K562 (cell line): ENCODE measurements around the gene FASTKD2. TPM values are rescaled to one million over a fixed set of nuclear protein-coding genes. Genes with fewer than 3 reads are reported as not detected.
A peak's percentile ranks its signal among the peaks of the same experiment; 100 is the strongest.

Experiments
- ATAC-seq: fragments of 200-7000 bp; cut with Tn5 transposase; 3 replicates; pipeline ENCODE4 v1.9.1; 2020; ENCODE audit warnings: moderate library complexity
- BruUV-seq: library from RNA; stranded (reverse); fragments of 400-500 nt; replicated peaks from 2 replicates; lab custom pipeline; 2021; lab: Mats Ljungman, UMichigan
- CTCF ChIA-PET: fragments of 300-600 bp; formaldehyde crosslinking; extraction: SDS; loops from one replicate; lab custom pipeline; 2021; ENCODE audit warnings: low intra/inter-chr PET ratio; lab: Yijun Ruan, JAX
- POLR2A ChIA-PET: fragments of 300-600, 350-650 bp; sonication (Branson Sonifier 250); formaldehyde crosslinking; extraction: SDS; loops from one replicate; lab custom pipeline; 2021; ENCODE audit warnings: antibody characterized with exemption, inconsistent platforms; lab: Yijun Ruan, JAX
- DNase-seq, 4 experiments: peaks; one replicate each; pipeline versions ENCODE4 v3.0.0 to v3.0.0-alpha.2; 2011 to 2018; ENCODE audit warnings: low spot score in 3 of 4, mixed read lengths in 3 of 4; ENCODE audit errors: extremely low read depth in 1 of 4
- FAIRE-seq: peaks from 2 replicates; lab custom pipeline; 2011; peaks lifted over from hg19 to GRCh38; lab: Jason Lieb, UNC
- H2AFZ ChIP-seq: 2 replicates; pipeline ENCODE4 v1.6.0; 2011; ENCODE audit warnings: low read depth, low read length, control low read depth, inconsistent platforms
- H3K27ac ChIP-seq: fragments of 200-600 bp; 3 replicates; pipeline ENCODE4 v1.8.0; 2011; ENCODE audit warnings: low read depth, mild to moderate bottlenecking, control low read depth, inconsistent platforms, low read length, moderate library complexity, mixed read lengths; ENCODE audit errors: extremely low read depth
- H3K27me3 ChIP-seq, 2 experiments: fragments of 300-600 bp in 1 of 2; 2 replicates in 1 of 2; 3 replicates in 1 of 2; pipeline versions ENCODE4 v1.6.0 to v1.8.0; 2011; ENCODE audit warnings: inconsistent platforms in 2 of 2, low read length in 2 of 2, mild to moderate bottlenecking in 1 of 2, mixed read lengths in 1 of 2, moderate library complexity in 1 of 2; ENCODE audit not compliant: control insufficient read depth in 2 of 2, insufficient read depth in 2 of 2
- H3K36me3 ChIP-seq: fragments of 300-600 bp; 3 replicates; pipeline ENCODE4 v1.8.0; 2011; ENCODE audit warnings: mild to moderate bottlenecking, low read length, inconsistent platforms; ENCODE audit not compliant: control insufficient read depth, insufficient read depth
- H3K4me1 ChIP-seq, 2 experiments: fragments of 200-600 bp in 1 of 2; replicated peaks in 1 of 2; 2 replicates in 1 of 2; 3 replicates in 1 of 2; pipeline versions ENCODE4 v1.5.1 to v1.8.0; 2011; ENCODE audit warnings: inconsistent platforms in 2 of 2, low read length in 2 of 2, mild to moderate bottlenecking in 1 of 2, mixed read lengths in 1 of 2, moderate library complexity in 1 of 2; ENCODE audit not compliant: control insufficient read depth in 2 of 2, insufficient read depth in 2 of 2
- H3K4me2 ChIP-seq: 2 replicates; pipeline ENCODE4 v1.6.1; 2011; ENCODE audit warnings: low read length, control low read depth, inconsistent platforms, mixed read lengths; ENCODE audit not compliant: insufficient read depth
- H3K4me3 ChIP-seq: fragments of 200-600 bp; sonication (generic), shearing (Covaris generic); 2 replicates; pipeline ENCODE4 v1.5.1; 2016; ENCODE audit warnings: control low read depth, inconsistent platforms
- H3K79me2 ChIP-seq: fragments of 200-600 bp; 3 replicates; pipeline ENCODE4 v1.8.0; 2011; ENCODE audit warnings: low read length, inconsistent platforms; ENCODE audit not compliant: control insufficient read depth, insufficient read depth
- H3K9ac ChIP-seq, 2 experiments: 2 replicates each; pipeline versions ENCODE4 v1.6.0 to v1.6.1; 2011; ENCODE audit warnings: low read depth in 2 of 2, low read length in 2 of 2, control low read depth in 1 of 2, inconsistent platforms in 1 of 2, mild to moderate bottlenecking in 1 of 2, mixed read lengths in 1 of 2; ENCODE audit not compliant: insufficient read depth in 1 of 2
- H3K9me1 ChIP-seq: one replicate; pipeline ENCODE4 v1.6.0; 2011; ENCODE audit warnings: inconsistent platforms, mild to moderate bottlenecking, low read length, moderate library complexity; ENCODE audit not compliant: control insufficient read depth, insufficient read depth
- H3K9me3 ChIP-seq: replicated peaks from 2 replicates; pipeline ENCODE4 v1.5.1; 2011; ENCODE audit warnings: low read depth, low read length, inconsistent platforms; ENCODE audit not compliant: control insufficient read depth, insufficient read depth
- H4K20me1 ChIP-seq: replicated peaks from 2 replicates; pipeline ENCODE4 v1.6.1; 2011; ENCODE audit warnings: low read length, inconsistent platforms, mixed read lengths; ENCODE audit not compliant: control insufficient read depth, insufficient read depth
- ADNP ChIP-seq: fragments of 200-800 bp; sonication (Bioruptor generic); IDR thresholded peaks from 2 replicates; pipeline ENCODE4 v1.6.1; 2016; ENCODE audit warnings: missing genetic modification characterization, missing compliant biosample characterization
- CSDE1 ChIP-seq, 2 experiments: fragments of 450-650 bp; IDR thresholded peaks; 2 replicates each; pipeline ENCODE4 v1.6.1; 2016; ENCODE audit warnings: mild to moderate bottlenecking in 1 of 2
- E2F1 ChIP-seq: sonication (generic); formaldehyde crosslinking; IDR thresholded peaks from 2 replicates; pipeline ENCODE4 v1.8.1; 2023; ENCODE audit warnings: mild to moderate bottlenecking, missing genetic modification reagents, moderate library complexity
- EZH2 ChIP-seq: IDR thresholded peaks from 2 replicates; pipeline ENCODE4 v1.6.1; 2012; ENCODE audit warnings: low read depth, mild to moderate bottlenecking, inconsistent platforms, low read length, borderline replicate concordance
- LCOR ChIP-seq: sonication (generic); formaldehyde crosslinking; IDR thresholded peaks from 2 replicates; pipeline ENCODE4 v1.8.0; 2022; ENCODE audit warnings: mild to moderate bottlenecking, missing genetic modification reagents
- POLR2AphosphoS2 ChIP-seq: IDR thresholded peaks from 2 replicates; pipeline ENCODE4 v1.6.1; 2012; ENCODE audit warnings: low read length, improper control_type of control experiment
- ZBTB34 ChIP-seq: fragments of 250-450 bp; sonication (Bioruptor Pico); IDR thresholded peaks from 2 replicates; pipeline ENCODE4 v1.8.0; 2021; ENCODE audit warnings: mild to moderate bottlenecking, moderate library complexity
- ZNF217 ChIP-seq: sonication (generic); formaldehyde crosslinking; IDR thresholded peaks from 2 replicates; pipeline ENCODE4 v1.8.0; 2022; ENCODE audit warnings: mild to moderate bottlenecking, missing genetic modification reagents
- WGBS: fragments of 100-300 bp; shearing (Covaris generic); methylation state at CpG from one replicate; pipeline ENCODE4 v1.1.6; 2016; ENCODE audit warnings: low coverage, mixed read lengths; ENCODE audit not compliant: insufficient coverage; ENCODE audit errors: missing lambda C conversion rate; 5-methylcytosine and 5-hydroxymethylcytosine counted together
- in situ Hi-C: fragments of 300-500 bp; cut with MboI; formaldehyde crosslinking; loops from 4 replicates; pipeline ENCODE4 v1.15.0; 2018; ENCODE audit warnings: inconsistent platforms, mixed read lengths
- intact Hi-C: fragments of 100-400 bp; cut with micrococcal nuclease; formaldehyde crosslinking; loops from 2 replicates; pipeline ENCODE4 v1.14.2; 2022
- polyA plus RNA-seq, 8 experiments: library from polyadenylated mRNA; depleted of rRNA in 4 of 8; stranded (reverse) in 5 of 8; unstranded in 3 of 8; fragments of >200 nt; fragmentation: Nextera tagmentation in 2 of 8; fragmentation: Illumina TruSeq in 1 of 8; extraction: Ambion mirVana in 2 of 8; extraction: Trizol in 1 of 8; gene quantifications; 2 replicates each; pipeline versions ENCODE4 v1.2.1 to v1.2.3, GENCODE V29; 2011 to 2014; ENCODE audit warnings: inconsistent platforms in 1 of 8, missing spikeins in 1 of 8
- total RNA-seq, 7 experiments: library from RNA; depleted of rRNA in 6 of 7; stranded (reverse); fragments of >200 nt in 6 of 7; fragmentation: Illumina TruSeq in 2 of 7; extraction: Trizol in 2 of 7; gene quantifications; 2 replicates each; pipeline versions ENCODE4 v1.2.1 to v1.2.3, GENCODE V29; 2011 to 2021; ENCODE audit warnings: low replicate concordance in 1 of 7

FASTKD2 gene
- total and polyA plus RNA-seq, 9 of the 15 experiments (the other 6 are each of a cell fraction or from before 2014, with no cell fraction given): 20.8 to 90.6 (median 39.1) TPM

- H3K9ac ChIP-seq: peak overlapping the region; percentile 91 to 94
- no peak for TF ChIP-seq ZBTB34 (CRISPR knock-in tag)
- TF ChIP-seq LCOR (CRISPR knock-in tag): 0 out of 2 replicates have a peak, but pooled peaks have one; percentile 79
- no peak for TF ChIP-seq CSDE1 (IDR thresholded peaks at IDR 0.05)
- TF ChIP-seq POLR2AphosphoS2: no peak
- no peak for TF ChIP-seq E2F1 (CRISPR knock-in tag)
- no peak for TF ChIP-seq ADNP (tag)
- TF ChIP-seq ZNF217 (CRISPR knock-in tag): no peak
- no peak for TF ChIP-seq EZH2
- WGBS: 11% methylated on average over 18 of the region's 18 CpGs
- H3K79me2 ChIP-seq: peaks cover 38% of the 10 kb centered on the region
- CTCF ChIA-PET: no interaction called here
- ATAC-seq (peak; percentile 9; the same call in 2 of the 3 replicates), DNase-seq (no peak), FAIRE-seq (no peak)
- H3K27me3 ChIP-seq: no peaks in the 10 kb centered on the region
- BruUV-seq: no TSS peak
- POLR2A ChIA-PET: no interaction called here
- intact Hi-C loops (no loop called here), in situ Hi-C loops (no loop called here)
- no peaks in the 10 kb centered on the region for H4K20me1 ChIP-seq
- peaks cover 3% of the 10 kb centered on the region in 2 experiments; a peak in 3 of 5 replicates for H3K4me1 ChIP-seq
- H3K9me1 ChIP-seq: no peaks in the 10 kb centered on the region
- H3K4me2 ChIP-seq: peak overlapping the region; percentile 87
- no peaks in the 10 kb centered on the region for H3K9me3 ChIP-seq
- peak overlapping the region; percentile 91; the same call in 2 of the 3 replicates for H3K27ac ChIP-seq
- H3K4me3 ChIP-seq: peak overlapping the region; percentile 57
- peaks cover 30% of the 10 kb centered on the region for H3K36me3 ChIP-seq
- peak overlapping the region; percentile 100 for H2AFZ ChIP-seq
Measured at GRCh38 chr2:206764673-206765241, 649 bp upstream of the FASTKD2 start.
